ENCODE results near the gene KRT20.

The KRT20 gene

DNA sequence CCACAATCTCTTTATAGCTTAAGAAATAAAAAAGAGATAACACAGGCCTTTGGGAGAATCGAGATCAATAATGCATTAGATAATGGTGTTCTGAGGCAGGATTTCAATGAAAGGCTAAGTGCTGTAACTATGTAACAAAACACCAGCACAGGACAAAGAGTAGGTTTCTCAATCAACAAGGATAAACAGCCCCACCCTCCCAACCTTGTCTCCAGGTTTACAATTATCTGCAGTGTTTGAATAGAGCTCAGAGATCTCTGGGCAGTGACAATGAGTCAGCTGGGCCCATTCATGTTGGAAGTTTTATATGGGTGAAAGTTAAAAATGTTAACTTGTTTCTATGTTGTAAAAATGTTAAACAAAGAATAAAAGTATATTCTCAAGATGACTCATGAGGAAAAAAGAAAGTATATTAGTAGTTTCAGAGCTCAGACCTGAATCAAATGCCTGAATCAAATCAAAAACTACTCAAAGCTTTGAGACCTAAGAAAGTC, 17.0 kb upstream of the KRT20 start:
- Histone ChIP-seq H3F3A (ENCODE audit: insufficient read depth, low read length) (no peaks in the 10 kb centered on the region), H4K20me1 (ENCODE audit: insufficient read depth, low read length) (no peaks in the 10 kb centered on the region), H3K9me2 (replicated peaks; ENCODE audit: insufficient read depth, low read length) (no peaks in the 10 kb centered on the region), H3K9ac (ENCODE audit: low read length) (no peak overlapping the region), H3K4me3 (ENCODE audit: low read length) (no peak overlapping the region), H3K27me3 (replicated peaks; ENCODE audit: insufficient read depth, low read length) (no peaks in the 10 kb centered on the region), H3K9me3 (replicated peaks; ENCODE audit: insufficient read depth, low read length) (no peaks in the 10 kb centered on the region), H2AFZ (ENCODE audit: low read length) (no peak overlapping the region), H3K79me2 (ENCODE audit: low read length) (no peaks in the 10 kb centered on the region), H3K27ac (ENCODE audit: low read length) (no peak overlapping the region), H3K36me3 (replicated peaks; ENCODE audit: insufficient read depth, low read length) (no peaks in the 10 kb centered on the region), H3K4me2 (ENCODE audit: low read depth, low read length) (no peak overlapping the region), H3K4me1 (ENCODE audit: low read length) (no peaks in the 10 kb centered on the region)
- no peak for TF ChIP-seq EZH2phosphoT487 (IDR thresholded peaks at IDR 0.05; ENCODE audit: low read length)
- no peak for TF ChIP-seq EZH2 (optimal IDR thresholded peaks at IDR 0.05; ENCODE audit: low read depth, low read length)
- no peak for TF ChIP-seq CTCF (IDR thresholded peaks at IDR 0.05; ENCODE audit: low read length)
- DNase-seq = no peak

DNA sequence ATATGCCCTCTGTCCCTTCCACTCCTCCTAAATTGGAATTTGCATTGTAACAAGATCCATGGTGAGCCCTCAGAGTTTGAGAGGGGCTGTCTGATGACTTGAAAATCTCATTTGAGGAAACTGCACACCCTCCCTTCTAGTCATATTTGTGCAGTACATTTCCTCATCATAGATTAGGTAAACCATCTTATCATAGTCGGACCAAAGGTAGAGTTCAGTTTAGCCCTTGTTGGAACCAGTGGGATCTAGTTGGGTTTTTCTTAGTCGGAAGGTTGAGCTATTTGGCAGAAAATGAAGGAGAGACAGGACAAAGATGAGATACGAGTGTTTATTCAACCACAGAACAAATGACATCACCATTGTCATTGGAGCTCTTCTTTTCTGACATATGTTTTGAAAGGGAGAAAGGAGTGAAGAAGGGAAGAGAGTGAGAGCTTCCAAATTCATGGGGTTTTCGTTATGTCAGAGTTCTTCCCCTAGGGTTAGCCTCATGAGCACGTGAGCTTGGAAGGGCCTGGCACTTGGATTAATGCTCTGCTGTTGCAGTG, 15.8 kb upstream of the KRT20 start:
- no peak overlapping the region for H3K4me3 ChIP-seq (ENCODE audit: low read length)
- no peaks in the 10 kb centered on the region for H3K36me3 ChIP-seq (replicated peaks; ENCODE audit: insufficient read depth, low read length)
- no peak overlapping the region for H3K27ac ChIP-seq (ENCODE audit: low read length)
- H3K27me3 ChIP-seq (replicated peaks; ENCODE audit: insufficient read depth, low read length) = no peaks in the 10 kb centered on the region
- TF ChIP-seq EZH2phosphoT487 (IDR thresholded peaks at IDR 0.05; ENCODE audit: low read length) = no peak
- no peak for TF ChIP-seq EZH2 (optimal IDR thresholded peaks at IDR 0.05; ENCODE audit: low read depth, low read length)
- no peak for TF ChIP-seq CTCF (IDR thresholded peaks at IDR 0.05; ENCODE audit: low read length)
- no peaks in the 10 kb centered on the region for H3K9me2 ChIP-seq (replicated peaks; ENCODE audit: insufficient read depth, low read length)
- no peaks in the 10 kb centered on the region for H3F3A ChIP-seq (ENCODE audit: insufficient read depth, low read length)
- H3K9me3 ChIP-seq (replicated peaks; ENCODE audit: insufficient read depth, low read length) = no peaks in the 10 kb centered on the region
- H3K9ac ChIP-seq (ENCODE audit: low read length) = no peak overlapping the region
- no peaks in the 10 kb centered on the region for H3K4me1 ChIP-seq (ENCODE audit: low read length)
- no peak for DNase-seq
- no peaks in the 10 kb centered on the region for H3K79me2 ChIP-seq (ENCODE audit: low read length)
- no peak overlapping the region for H3K4me2 ChIP-seq (ENCODE audit: low read depth, low read length)
- no peak overlapping the region for H2AFZ ChIP-seq (ENCODE audit: low read length)
- H4K20me1 ChIP-seq (ENCODE audit: insufficient read depth, low read length) = no peaks in the 10 kb centered on the region

DNA sequence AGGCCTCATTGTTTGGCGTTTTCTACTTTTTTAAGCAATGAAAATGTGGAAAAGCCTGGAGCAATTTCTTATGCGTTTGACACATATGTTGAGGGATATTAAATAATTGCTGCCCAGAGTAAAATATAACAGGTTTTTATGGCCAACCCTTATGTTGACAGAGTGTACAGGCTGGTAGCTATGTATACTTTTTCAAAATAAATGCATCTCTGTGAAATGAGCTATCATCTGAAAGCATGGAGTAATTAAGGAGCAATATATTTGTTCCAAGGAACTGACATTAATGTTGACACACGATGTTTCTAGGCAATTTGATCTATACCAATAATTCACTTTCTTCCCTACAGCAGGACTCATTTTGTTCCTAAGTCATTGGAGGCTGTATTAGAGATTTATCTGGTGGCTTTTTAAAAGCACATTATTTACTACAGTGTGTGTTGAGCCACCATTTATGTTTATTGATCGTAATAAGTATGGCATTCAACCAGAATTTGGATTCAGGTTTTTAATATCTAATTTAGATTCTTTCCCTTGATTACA, 11.9 kb upstream of the KRT20 start:
- Histone ChIP-seq H3K9me2 (replicated peaks; ENCODE audit: insufficient read depth, low read length) (no peaks in the 10 kb centered on the region), H3K4me2 (ENCODE audit: low read depth, low read length) (no peak overlapping the region), H3F3A (ENCODE audit: insufficient read depth, low read length) (no peaks in the 10 kb centered on the region), H3K9me3 (replicated peaks; ENCODE audit: insufficient read depth, low read length) (no peaks in the 10 kb centered on the region), H3K79me2 (ENCODE audit: low read length) (no peaks in the 10 kb centered on the region), H3K27ac (ENCODE audit: low read length) (no peak overlapping the region), H2AFZ (ENCODE audit: low read length) (no peak overlapping the region), H3K4me3 (ENCODE audit: low read length) (no peak overlapping the region), H3K27me3 (replicated peaks; ENCODE audit: insufficient read depth, low read length) (no peaks in the 10 kb centered on the region), H3K36me3 (replicated peaks; ENCODE audit: insufficient read depth, low read length) (no peaks in the 10 kb centered on the region), H4K20me1 (ENCODE audit: insufficient read depth, low read length) (no peaks in the 10 kb centered on the region), H3K9ac (ENCODE audit: low read length) (no peak overlapping the region), H3K4me1 (ENCODE audit: low read length) (no peaks in the 10 kb centered on the region)
- DNase-seq = no peak
- TF ChIP-seq CTCF (IDR thresholded peaks at IDR 0.05; ENCODE audit: low read length) = no peak
- TF ChIP-seq EZH2 (optimal IDR thresholded peaks at IDR 0.05; ENCODE audit: low read depth, low read length) = no peak
- TF ChIP-seq EZH2phosphoT487 (IDR thresholded peaks at IDR 0.05; ENCODE audit: low read length) = no peak

Measured in MM.1S (cell line).